Panc1 (cell line): Measurements from ENCODE around the gene RMDN3. TPM values are rescaled to one million over a fixed set of nuclear protein-coding genes. Genes with fewer than 3 reads are reported as not detected.
A peak's percentile ranks its signal among the peaks of the same experiment; 100 is the strongest.

Experiments used
- ATAC-seq: fragments of 200-7000 bp; cut with Tn5 transposase; 2 replicates; pipeline ENCODE4 v1.9.1; 2020; ENCODE audit warnings: mild to moderate bottlenecking, moderate library complexity
- BruUV-seq: library from RNA; stranded (reverse); fragments of 400-500 nt; replicated peaks from 2 replicates; lab custom pipeline; 2021; lab: Mats Ljungman, UMichigan
- CTCF ChIA-PET: fragments of 300-600 bp; sonication (Branson Sonifier 250); formaldehyde crosslinking; loops from one replicate; lab custom pipeline; 2022; ENCODE audit warnings: antibody characterized with exemption; lab: Charles Lee
- POLR2A ChIA-PET: fragments of 300-600 bp; sonication (Branson Sonifier 250); formaldehyde crosslinking; loops from one replicate; lab custom pipeline; 2022; ENCODE audit warnings: antibody characterized with exemption; lab: Charles Lee
- DNase-seq: peaks from one replicate; pipeline ENCODE4 v3.0.0-alpha.2; 2010; ENCODE audit warnings: low read depth, low spot score
- H3K27ac ChIP-seq: 2 replicates; pipeline ENCODE4 v1.5.1; 2011; ENCODE audit warnings: mild to moderate bottlenecking, low read length, inconsistent platforms
- H3K27me3 ChIP-seq: fragments of 200-500 bp; sonication (Bioruptor generic); 2 replicates; pipeline ENCODE4 v1.6.0; 2014; ENCODE audit warnings: low read length, inconsistent platforms; ENCODE audit not compliant: control insufficient read depth, insufficient read depth
- H3K36me3 ChIP-seq: fragments of 200-500 bp; sonication (Bioruptor generic); 2 replicates; pipeline ENCODE4 v1.5.1; 2014; ENCODE audit warnings: inconsistent platforms, mild to moderate bottlenecking, low read length, moderate library complexity; ENCODE audit not compliant: control insufficient read depth, insufficient read depth
- H3K4me1 ChIP-seq: 2 replicates; pipeline ENCODE4 v1.5.1; 2011; ENCODE audit warnings: inconsistent platforms, mild to moderate bottlenecking, low read length, moderate library complexity; ENCODE audit not compliant: control insufficient read depth, insufficient read depth
- H3K4me3 ChIP-seq, 2 experiments: 2 replicates each; pipeline ENCODE4 v1.5.1; 2011 to 2012; ENCODE audit warnings: low read depth in 2 of 2, low read length in 2 of 2, mild to moderate bottlenecking in 2 of 2, inconsistent platforms in 1 of 2, moderate library complexity in 1 of 2
- H3K9me3 ChIP-seq: fragments of 200-500 bp; sonication (Bioruptor generic); 2 replicates; pipeline ENCODE4 v1.5.1; 2014; ENCODE audit warnings: low read depth, mild to moderate bottlenecking, inconsistent platforms, low read length, moderate library complexity; ENCODE audit not compliant: control insufficient read depth, insufficient read depth
- POLR2AphosphoS5 ChIP-seq: IDR thresholded peaks from 2 replicates; pipeline ENCODE4 v1.6.1; 2012; ENCODE audit warnings: mild to moderate bottlenecking, low read depth, low read length, moderate library complexity
- REST ChIP-seq, 2 experiments: IDR thresholded peaks; 2 replicates each; pipeline ENCODE4 v1.6.1; 2011 to 2012; ENCODE audit warnings: low read depth in 2 of 2, control low read depth in 1 of 2, low read length in 1 of 2, mild to moderate bottlenecking in 1 of 2, moderate library complexity in 1 of 2; ENCODE audit not compliant: insufficient read depth in 1 of 2
- SIN3A ChIP-seq: IDR thresholded peaks from 2 replicates; pipeline ENCODE4 v1.6.1; 2012; ENCODE audit warnings: low read depth, mild to moderate bottlenecking, low read length, moderate library complexity, borderline replicate concordance; ENCODE audit not compliant: insufficient read depth
- TCF7L2 ChIP-seq: IDR thresholded peaks from 2 replicates; pipeline ENCODE4 v1.6.1; 2011; ENCODE audit warnings: mild to moderate bottlenecking, low read depth, low read length, inconsistent platforms
- in situ Hi-C: cut with HindIII; loops from 2 replicates; pipeline ENCODE4 v1.10.0; 2016; ENCODE audit warnings: low sequenced_read_pairs, low pct_unique_long_range_greater_than_20kb
- intact Hi-C: fragments of 100-400 bp; cut with micrococcal nuclease; formaldehyde crosslinking; loops from one replicate; pipeline ENCODE4 v1.10.0; 2022; ENCODE audit not compliant: unreplicated experiment
- total RNA-seq: library from RNA; stranded (reverse); gene quantifications from one replicate; pipeline ENCODE4 v1.2.1, GENCODE V29; 2021; ENCODE audit not compliant: unreplicated experiment
- TF ChIP-seq, protein P1 (sequence below): fragments of 450-650 bp; IDR thresholded peaks from 2 replicates; pipeline ENCODE4 v1.5.1; 2017; ENCODE audit warnings: mild to moderate bottlenecking

Gene RMDN3
- total RNA-seq, 1 experiment from 2014 or later: 33.2 TPM

GRCh38 chr15:40747685-40748631 is 7.1 kb downstream of the RMDN3 start:
- Histone ChIP-seq H3K4me1 (no peaks in the 10 kb centered on the region), H3K27ac (no peak overlapping the region), H3K4me3 (no peak overlapping the region), H3K27me3 (no peaks in the 10 kb centered on the region), H3K9me3 (no peaks in the 10 kb centered on the region), H3K36me3 (no peaks in the 10 kb centered on the region)
- TF ChIP-seq, protein P1, sequence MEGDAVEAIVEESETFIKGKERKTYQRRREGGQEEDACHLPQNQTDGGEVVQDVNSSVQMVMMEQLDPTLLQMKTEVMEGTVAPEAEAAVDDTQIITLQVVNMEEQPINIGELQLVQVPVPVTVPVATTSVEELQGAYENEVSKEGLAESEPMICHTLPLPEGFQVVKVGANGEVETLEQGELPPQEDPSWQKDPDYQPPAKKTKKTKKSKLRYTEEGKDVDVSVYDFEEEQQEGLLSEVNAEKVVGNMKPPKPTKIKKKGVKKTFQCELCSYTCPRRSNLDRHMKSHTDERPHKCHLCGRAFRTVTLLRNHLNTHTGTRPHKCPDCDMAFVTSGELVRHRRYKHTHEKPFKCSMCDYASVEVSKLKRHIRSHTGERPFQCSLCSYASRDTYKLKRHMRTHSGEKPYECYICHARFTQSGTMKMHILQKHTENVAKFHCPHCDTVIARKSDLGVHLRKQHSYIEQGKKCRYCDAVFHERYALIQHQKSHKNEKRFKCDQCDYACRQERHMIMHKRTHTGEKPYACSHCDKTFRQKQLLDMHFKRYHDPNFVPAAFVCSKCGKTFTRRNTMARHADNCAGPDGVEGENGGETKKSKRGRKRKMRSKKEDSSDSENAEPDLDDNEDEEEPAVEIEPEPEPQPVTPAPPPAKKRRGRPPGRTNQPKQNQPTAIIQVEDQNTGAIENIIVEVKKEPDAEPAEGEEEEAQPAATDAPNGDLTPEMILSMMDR: no peak
- no peak for TF ChIP-seq TCF7L2
- no peak for TF ChIP-seq REST (IDR thresholded peaks at IDR 0.05; ENCODE audit: insufficient read depth in 1 of 2, low read depth in 2 of 2, low read length in 1 of 2)
- TF ChIP-seq SIN3A: no peak
- TF ChIP-seq POLR2AphosphoS5: no peak
- ChIA-PET CTCF (interaction anchor here (0.6 to 1.2 kb wide), 2 partner anchors 54 to 182 kb away, joined by 3 to 5 read pairs; no protein-coding TSS in a partner anchor), POLR2A (no interaction called here)
- intact Hi-C loops (no loop called here), in situ Hi-C loops (no loop called here)
- BruUV-seq: no TSS peak
- no peak for DNase-seq
- ATAC-seq: no peak

DNA sequence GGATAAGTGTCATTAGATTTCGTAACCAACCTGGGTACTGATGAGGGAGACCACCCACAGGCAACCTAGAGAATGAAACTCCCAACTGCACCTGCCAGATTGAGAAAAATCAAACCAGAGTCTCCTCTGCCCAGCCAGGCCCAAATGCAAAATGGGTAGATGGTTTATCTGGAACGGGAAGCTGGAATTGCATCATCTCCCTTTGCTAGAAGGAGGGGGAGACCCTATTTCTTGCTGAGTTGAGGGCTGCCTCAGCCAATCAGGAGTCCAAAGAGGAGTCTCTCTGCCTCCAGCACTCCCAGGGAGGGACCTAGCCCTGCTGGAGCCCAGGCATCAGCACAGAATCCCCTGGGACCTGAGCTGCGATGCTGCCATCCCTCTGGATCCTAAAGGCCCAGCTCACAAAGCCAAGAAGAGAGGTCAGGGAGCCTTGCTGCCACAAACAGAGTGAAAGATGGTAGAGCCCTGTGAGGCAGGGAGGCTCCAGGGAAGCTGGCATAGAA is 8.1 kb downstream of the RMDN3 start:
- TF ChIP-seq POLR2AphosphoS5 (no peak), SIN3A (no peak), TCF7L2 (no peak), REST (IDR thresholded peaks at IDR 0.05; ENCODE audit: insufficient read depth in 1 of 2, low read depth in 2 of 2, low read length in 1 of 2) (no peak)
- TF ChIP-seq, protein P1: no peak
- BruUV-seq: no TSS peak
- POLR2A ChIA-PET: interaction anchor here (0.7 kb wide), 1 partner anchor 11 kb away, joined by 3 read pairs; no protein-coding TSS in a partner anchor

More for the DNA sequence above, 8.1 kb downstream of the RMDN3 start:
- Histone ChIP-seq H3K27me3 (no peaks in the 10 kb centered on the region), H3K36me3 (no peaks in the 10 kb centered on the region), H3K4me1 (no peaks in the 10 kb centered on the region), H3K9me3 (no peaks in the 10 kb centered on the region), H3K4me3 (no peak overlapping the region), H3K27ac (no peak overlapping the region)
- in situ Hi-C loops: no loop called here
- DNase-seq (no peak), ATAC-seq (peak; percentile 14; the same call in 1 of the 2 replicates)
- intact Hi-C loops: no loop called here
- CTCF ChIA-PET: interaction anchor here (0.7 to 1.2 kb wide), 8 partner anchors 9 to 159 kb away, joined by 3 to 12 read pairs (median 5); partner anchors contain the start of genes DNAJC17, GCHFR, VPS18 and ZFYVE19
